GM18951 (cell line): Measurements from ENCODE around the gene YTHDF2.

ENCODE experiments used
- POLR2A ChIP-seq: IDR thresholded peaks from 4 replicates; pipeline ENCODE4 v1.6.1; 2011; ENCODE audit warnings: mild to moderate bottlenecking; ENCODE audit not compliant: insufficient read length, insufficient read depth; ENCODE audit errors: extremely low read depth
- in situ Hi-C: fragments of 300-500 bp; cut with MboI; formaldehyde crosslinking; loops from one replicate; pipeline ENCODE4 v1.12.0; 2022; ENCODE audit warnings: low sequenced_read_pairs, mixed read lengths, inconsistent platforms; ENCODE audit not compliant: unreplicated experiment

The YTHDF2 gene

DNA sequence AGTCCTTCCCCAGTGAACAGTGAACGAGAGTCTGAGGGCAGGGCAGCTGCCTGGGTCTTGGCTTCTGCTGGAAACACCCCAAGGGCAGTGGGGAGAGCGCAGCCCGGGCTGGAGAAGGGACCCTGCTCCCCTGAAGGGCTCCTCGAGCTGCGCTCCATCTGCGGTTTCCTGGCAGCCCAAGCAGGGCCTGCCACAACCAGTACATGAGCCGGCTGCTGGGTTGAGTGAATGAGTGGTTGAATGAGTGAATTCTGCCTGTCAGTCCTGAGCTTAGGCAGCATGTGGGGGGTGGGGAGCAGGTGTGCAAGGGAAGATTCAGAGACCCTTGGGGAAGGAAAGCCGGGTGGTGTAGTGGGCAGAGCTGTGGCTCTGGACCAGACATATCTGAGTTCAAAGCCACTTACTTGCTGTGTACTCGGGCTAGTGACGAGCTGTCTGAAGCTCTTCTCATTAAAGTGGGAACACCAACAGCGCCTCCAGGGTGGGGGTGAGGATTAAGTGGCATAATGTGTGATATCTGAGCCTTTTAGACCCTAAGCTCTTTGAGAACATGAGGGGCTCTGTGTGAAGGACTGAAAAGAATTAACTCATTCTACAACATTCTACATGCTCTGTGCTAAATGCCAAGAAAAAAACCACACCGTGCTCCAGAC, 78.9 kb downstream of the YTHDF2 start:
- in situ Hi-C loops: no loop called here
- TF ChIP-seq POLR2A: no peak

DNA sequence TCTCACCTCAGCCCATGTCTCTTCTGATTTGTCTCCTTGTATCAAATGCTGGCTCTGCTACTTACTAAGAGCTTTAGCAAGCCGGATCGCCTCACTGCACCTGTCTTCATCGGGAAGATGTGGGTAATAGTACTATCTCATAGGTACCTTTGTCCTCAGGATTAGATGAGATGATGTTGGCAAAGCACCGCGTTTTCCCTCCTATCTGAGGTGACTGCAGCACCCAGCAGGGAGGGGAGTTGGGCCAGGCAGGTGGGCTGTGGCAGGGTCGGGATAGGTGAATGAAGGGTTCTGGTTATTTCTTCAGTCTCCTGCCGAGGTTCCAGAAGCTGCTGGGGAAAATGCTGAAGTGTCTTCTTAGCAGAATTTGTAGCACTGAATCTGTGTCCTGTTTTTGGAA, 80.4 kb downstream of the YTHDF2 start:
- in situ Hi-C loops: no loop called here
- TF ChIP-seq POLR2A: no peak

DNA sequence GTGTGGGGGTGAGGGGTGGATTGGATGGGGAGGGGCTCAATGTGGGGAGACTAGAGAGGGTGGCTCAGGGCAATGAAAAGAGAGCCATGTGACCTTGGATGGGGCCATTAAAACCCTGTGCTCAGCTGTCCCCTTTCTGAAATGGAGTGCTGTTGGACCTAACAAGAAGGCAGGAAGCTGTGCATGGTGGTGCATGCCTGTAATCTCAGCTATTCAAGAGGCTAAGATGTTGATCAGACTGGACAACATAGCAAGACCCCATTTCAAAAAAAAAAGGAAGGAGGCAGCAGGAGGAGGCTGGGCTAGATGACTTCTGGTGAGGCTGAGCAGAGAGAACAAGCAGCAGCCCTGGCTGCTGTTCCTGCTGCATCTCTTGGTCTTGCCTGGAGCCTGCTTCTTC, 82.3 kb downstream of the YTHDF2 start:
- TF ChIP-seq POLR2A: no peak
- in situ Hi-C loops: no loop called here
